DOHH2 (cell line): ENCODE measurements around the gene FKBP6.

Source experiments
- H3F3A ChIP-seq: fragments of 200-600 bp; sonication (generic), shearing (Covaris generic); 2 replicates; pipeline ENCODE4 v1.6.0; 2016; ENCODE audit warnings: antibody characterized with exemption, mild to moderate bottlenecking; ENCODE audit not compliant: control insufficient read depth, insufficient read depth
- H3K27ac ChIP-seq: fragments of 200-600 bp; sonication (generic); 2 replicates; pipeline ENCODE4 v1.5.1; 2014; ENCODE audit warnings: low read depth, mild to moderate bottlenecking, low read length, moderate library complexity
- H3K27me3 ChIP-seq: fragments of 200-600 bp; sonication (generic); 2 replicates; pipeline ENCODE4 v1.6.1; 2014; ENCODE audit warnings: mild to moderate bottlenecking, low read length, mixed read lengths; ENCODE audit not compliant: control insufficient read depth
- H3K36me3 ChIP-seq: fragments of 200-600 bp; sonication (generic); 2 replicates; pipeline ENCODE4 v1.6.1; 2014; ENCODE audit warnings: mild to moderate bottlenecking, low read length, moderate library complexity, mixed read lengths; ENCODE audit not compliant: control insufficient read depth
- H3K4me1 ChIP-seq: fragments of 200-600 bp; sonication (generic); 2 replicates; pipeline ENCODE4 v1.6.1; 2014; ENCODE audit warnings: mild to moderate bottlenecking, low read length, mixed read lengths; ENCODE audit not compliant: control insufficient read depth
- H3K4me2 ChIP-seq: fragments of 200-600 bp; sonication (generic); 2 replicates; pipeline ENCODE4 v1.6.0; 2014; ENCODE audit warnings: mild to moderate bottlenecking, low read length, moderate library complexity
- H3K4me3 ChIP-seq: fragments of 200-600 bp; sonication (generic); 2 replicates; pipeline ENCODE4 v1.5.1; 2014; ENCODE audit warnings: mild to moderate bottlenecking, low read length, mixed read lengths
- H3K79me2 ChIP-seq: fragments of 200-600 bp; sonication (generic); 2 replicates; pipeline ENCODE4 v1.6.1; 2014; ENCODE audit warnings: mild to moderate bottlenecking, low read length, mixed read lengths; ENCODE audit not compliant: control insufficient read depth
- H3K9me2 ChIP-seq: fragments of 200-600 bp; sonication (generic); replicated peaks from 2 replicates; pipeline ENCODE4 v1.6.1; 2014; ENCODE audit warnings: mild to moderate bottlenecking, low read length, mixed read lengths; ENCODE audit not compliant: control insufficient read depth
- H3K9me3 ChIP-seq: fragments of 200-600 bp; sonication (generic); 2 replicates; pipeline ENCODE4 v1.6.1; 2014; ENCODE audit warnings: antibody characterized with exemption, low read length, mixed read lengths; ENCODE audit not compliant: control insufficient read depth, insufficient read depth
- H4K20me1 ChIP-seq: fragments of 200-600 bp; sonication (generic); 2 replicates; pipeline ENCODE4 v1.6.0; 2014; ENCODE audit warnings: low read depth, mild to moderate bottlenecking, antibody characterized with exemption, low read length, moderate library complexity; ENCODE audit not compliant: control insufficient read depth, insufficient read depth
- EZH2phosphoT487 ChIP-seq: fragments of 200-600 bp; sonication (generic); IDR thresholded peaks from 2 replicates; pipeline ENCODE4 v1.6.1; 2017; ENCODE audit warnings: borderline replicate concordance, mild to moderate bottlenecking, antibody characterized with exemption, low read length, moderate library complexity, mixed read lengths
- TF ChIP-seq, protein P1 (sequence below): fragments of 200-600 bp; sonication (generic); IDR thresholded peaks from one replicate; pipeline ENCODE4 v1.5.1; 2014; ENCODE audit warnings: antibody characterized with exemption, mild to moderate bottlenecking, low read depth, low read length; ENCODE audit not compliant: poor library complexity, severe bottlenecking

Gene FKBP6

GRCh38 chr7:73329861-73330581, 2.1 kb downstream of the FKBP6 start:
- Histone ChIP-seq H4K20me1 (no peaks in the 10 kb centered on the region), H3K79me2 (no peaks in the 10 kb centered on the region), H3K9me3 (no peaks in the 10 kb centered on the region), H3K27ac (no peak overlapping the region), H3K36me3 (no peaks in the 10 kb centered on the region), H3K4me3 (no peak overlapping the region), H3K9me2 (no peaks in the 10 kb centered on the region), H3K4me1 (no peaks in the 10 kb centered on the region), H3K4me2 (no peak overlapping the region), H3F3A (no peaks in the 10 kb centered on the region; the same call in 1 of the 2 replicates), H3K27me3 (peaks cover 32% of the 10 kb centered on the region)
- no peak for TF ChIP-seq EZH2phosphoT487
- TF ChIP-seq, protein P1, sequence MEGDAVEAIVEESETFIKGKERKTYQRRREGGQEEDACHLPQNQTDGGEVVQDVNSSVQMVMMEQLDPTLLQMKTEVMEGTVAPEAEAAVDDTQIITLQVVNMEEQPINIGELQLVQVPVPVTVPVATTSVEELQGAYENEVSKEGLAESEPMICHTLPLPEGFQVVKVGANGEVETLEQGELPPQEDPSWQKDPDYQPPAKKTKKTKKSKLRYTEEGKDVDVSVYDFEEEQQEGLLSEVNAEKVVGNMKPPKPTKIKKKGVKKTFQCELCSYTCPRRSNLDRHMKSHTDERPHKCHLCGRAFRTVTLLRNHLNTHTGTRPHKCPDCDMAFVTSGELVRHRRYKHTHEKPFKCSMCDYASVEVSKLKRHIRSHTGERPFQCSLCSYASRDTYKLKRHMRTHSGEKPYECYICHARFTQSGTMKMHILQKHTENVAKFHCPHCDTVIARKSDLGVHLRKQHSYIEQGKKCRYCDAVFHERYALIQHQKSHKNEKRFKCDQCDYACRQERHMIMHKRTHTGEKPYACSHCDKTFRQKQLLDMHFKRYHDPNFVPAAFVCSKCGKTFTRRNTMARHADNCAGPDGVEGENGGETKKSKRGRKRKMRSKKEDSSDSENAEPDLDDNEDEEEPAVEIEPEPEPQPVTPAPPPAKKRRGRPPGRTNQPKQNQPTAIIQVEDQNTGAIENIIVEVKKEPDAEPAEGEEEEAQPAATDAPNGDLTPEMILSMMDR, result no peak

DNA sequence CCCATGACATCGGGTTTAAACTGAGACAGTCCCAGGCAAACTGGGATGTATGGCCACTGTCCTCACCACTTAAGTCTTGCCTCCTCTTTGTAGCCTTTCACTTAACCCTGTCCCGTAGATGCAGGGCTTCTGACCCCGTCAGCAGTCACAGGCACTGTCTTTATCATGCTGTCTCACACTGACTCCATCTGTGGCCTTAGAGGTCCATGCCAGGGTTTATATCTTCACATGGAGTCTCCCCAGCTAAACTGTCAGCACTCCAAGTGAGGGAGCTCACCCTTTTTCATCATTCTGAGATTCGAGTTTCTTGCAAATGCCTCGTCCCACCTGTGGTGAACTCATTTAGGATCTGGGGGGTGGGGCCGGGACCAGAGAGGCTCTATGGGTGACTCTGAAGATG, 2.8 kb downstream of the FKBP6 start:
- Histone ChIP-seq H3K4me1 (no peaks in the 10 kb centered on the region), H3K79me2 (no peaks in the 10 kb centered on the region), H3K4me3 (no peak overlapping the region), H3K27ac (no peak overlapping the region), H3K36me3 (no peaks in the 10 kb centered on the region), H4K20me1 (no peaks in the 10 kb centered on the region), H3K27me3 (peaks cover 39% of the 10 kb centered on the region), H3K9me2 (no peaks in the 10 kb centered on the region), H3K4me2 (no peak overlapping the region), H3K9me3 (no peaks in the 10 kb centered on the region), H3F3A (no peaks in the 10 kb centered on the region; the same call in 1 of the 2 replicates)
- TF ChIP-seq, protein P1, result no peak
- TF ChIP-seq EZH2phosphoT487, result no peak

DNA sequence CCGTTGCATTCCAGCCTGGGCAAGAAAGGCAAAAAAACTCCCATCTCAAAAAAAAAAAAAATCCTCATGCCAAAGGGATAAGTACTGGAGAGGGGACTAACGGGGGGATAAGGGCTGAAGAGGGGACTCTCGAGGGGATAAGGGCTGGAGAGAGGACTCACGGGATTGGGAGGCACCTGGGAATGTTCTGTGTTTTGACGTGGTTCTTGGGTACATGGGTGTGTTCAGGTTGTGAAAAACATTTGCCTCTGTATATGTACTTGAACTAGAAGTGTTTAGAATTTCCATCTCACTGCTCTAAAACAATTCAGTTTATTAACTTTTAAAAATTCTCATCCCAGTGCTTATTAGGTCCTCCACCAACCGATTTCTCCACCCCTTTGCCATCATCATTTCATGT, 4.5 kb downstream of the FKBP6 start:
- no peak overlapping the region for H3K4me2 ChIP-seq
- H3K4me1 ChIP-seq, result no peaks in the 10 kb centered on the region
- H4K20me1 ChIP-seq, result no peaks in the 10 kb centered on the region
- no peaks in the 10 kb centered on the region for H3F3A ChIP-seq
- no peaks in the 10 kb centered on the region for H3K9me2 ChIP-seq
- no peaks in the 10 kb centered on the region for H3K36me3 ChIP-seq
- no peak overlapping the region for H3K4me3 ChIP-seq
- no peaks in the 10 kb centered on the region for H3K79me2 ChIP-seq
- H3K27ac ChIP-seq, result no peak overlapping the region
- peaks cover 47% of the 10 kb centered on the region for H3K27me3 ChIP-seq
- no peaks in the 10 kb centered on the region for H3K9me3 ChIP-seq
- no peak for TF ChIP-seq EZH2phosphoT487
- TF ChIP-seq, protein P1, result no peak
